GM13976 (cell line): Measurements from ENCODE around the gene ANKMY1.

Experiments
- DNase-seq: peaks from one replicate; pipeline ENCODE4 v3.0.0; 2012; ENCODE audit warnings: low spot score
- in situ Hi-C: fragments of 300-500 bp; cut with MboI; formaldehyde crosslinking; loops from one replicate; pipeline ENCODE4 v1.12.0; 2022; ENCODE audit warnings: low sequenced_read_pairs, mixed read lengths, inconsistent platforms; ENCODE audit not compliant: unreplicated experiment
- TF ChIP-seq, protein P1 (sequence below): IDR thresholded peaks from 2 replicates; pipeline ENCODE4 v1.5.1; 2012; ENCODE audit warnings: borderline replicate concordance, mild to moderate bottlenecking; ENCODE audit not compliant: insufficient read depth; ENCODE audit errors: extremely low read depth, missing control alignments, control extremely low read depth

ANKMY1 gene

DNA sequence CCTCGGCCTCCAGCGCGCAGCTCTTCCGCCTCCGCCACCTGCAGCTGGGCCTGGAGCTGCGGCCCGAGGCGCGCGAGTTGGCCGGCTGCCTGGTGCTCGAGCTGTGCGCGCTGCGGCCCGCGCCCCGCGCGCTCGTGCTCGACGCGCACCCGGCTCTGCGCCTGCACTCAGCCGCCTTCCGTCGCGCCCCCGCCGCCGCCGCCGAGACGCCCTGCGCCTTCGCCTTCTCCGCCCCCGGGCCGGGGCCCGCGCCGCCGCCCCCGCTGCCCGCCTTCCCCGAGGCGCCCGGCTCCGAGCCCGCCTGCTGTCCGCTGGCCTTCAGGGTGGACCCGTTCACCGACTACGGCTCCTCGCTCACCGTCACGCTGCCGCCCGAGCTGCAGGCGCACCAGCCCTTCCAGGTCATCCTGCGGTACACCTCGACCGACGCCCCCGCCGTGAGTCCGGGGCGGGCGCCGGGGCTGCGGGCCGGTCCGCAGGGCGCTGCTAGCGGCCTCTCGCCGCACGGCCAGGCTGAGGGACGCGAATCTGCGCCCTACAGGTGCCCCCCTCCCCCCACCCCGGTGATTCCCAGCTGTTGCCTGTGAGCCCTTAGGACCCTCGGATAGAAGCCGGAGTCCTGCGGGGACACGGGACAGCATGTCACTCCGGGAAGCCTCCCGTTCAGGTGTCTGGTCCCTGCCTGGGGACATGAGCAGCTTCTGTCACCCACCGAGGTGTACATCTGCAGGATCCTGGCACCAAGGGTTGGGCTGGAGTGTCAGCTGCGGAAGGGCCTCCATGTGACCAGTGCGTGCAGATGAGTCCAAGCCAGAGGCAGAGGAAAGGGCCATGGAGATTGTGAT, 11.1 kb upstream of the ANKMY1 start:
- TF ChIP-seq, protein P1, sequence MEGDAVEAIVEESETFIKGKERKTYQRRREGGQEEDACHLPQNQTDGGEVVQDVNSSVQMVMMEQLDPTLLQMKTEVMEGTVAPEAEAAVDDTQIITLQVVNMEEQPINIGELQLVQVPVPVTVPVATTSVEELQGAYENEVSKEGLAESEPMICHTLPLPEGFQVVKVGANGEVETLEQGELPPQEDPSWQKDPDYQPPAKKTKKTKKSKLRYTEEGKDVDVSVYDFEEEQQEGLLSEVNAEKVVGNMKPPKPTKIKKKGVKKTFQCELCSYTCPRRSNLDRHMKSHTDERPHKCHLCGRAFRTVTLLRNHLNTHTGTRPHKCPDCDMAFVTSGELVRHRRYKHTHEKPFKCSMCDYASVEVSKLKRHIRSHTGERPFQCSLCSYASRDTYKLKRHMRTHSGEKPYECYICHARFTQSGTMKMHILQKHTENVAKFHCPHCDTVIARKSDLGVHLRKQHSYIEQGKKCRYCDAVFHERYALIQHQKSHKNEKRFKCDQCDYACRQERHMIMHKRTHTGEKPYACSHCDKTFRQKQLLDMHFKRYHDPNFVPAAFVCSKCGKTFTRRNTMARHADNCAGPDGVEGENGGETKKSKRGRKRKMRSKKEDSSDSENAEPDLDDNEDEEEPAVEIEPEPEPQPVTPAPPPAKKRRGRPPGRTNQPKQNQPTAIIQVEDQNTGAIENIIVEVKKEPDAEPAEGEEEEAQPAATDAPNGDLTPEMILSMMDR, result no peak
- DNase-seq, result peak; percentile 72
- in situ Hi-C loops, result no loop called here

DNA sequence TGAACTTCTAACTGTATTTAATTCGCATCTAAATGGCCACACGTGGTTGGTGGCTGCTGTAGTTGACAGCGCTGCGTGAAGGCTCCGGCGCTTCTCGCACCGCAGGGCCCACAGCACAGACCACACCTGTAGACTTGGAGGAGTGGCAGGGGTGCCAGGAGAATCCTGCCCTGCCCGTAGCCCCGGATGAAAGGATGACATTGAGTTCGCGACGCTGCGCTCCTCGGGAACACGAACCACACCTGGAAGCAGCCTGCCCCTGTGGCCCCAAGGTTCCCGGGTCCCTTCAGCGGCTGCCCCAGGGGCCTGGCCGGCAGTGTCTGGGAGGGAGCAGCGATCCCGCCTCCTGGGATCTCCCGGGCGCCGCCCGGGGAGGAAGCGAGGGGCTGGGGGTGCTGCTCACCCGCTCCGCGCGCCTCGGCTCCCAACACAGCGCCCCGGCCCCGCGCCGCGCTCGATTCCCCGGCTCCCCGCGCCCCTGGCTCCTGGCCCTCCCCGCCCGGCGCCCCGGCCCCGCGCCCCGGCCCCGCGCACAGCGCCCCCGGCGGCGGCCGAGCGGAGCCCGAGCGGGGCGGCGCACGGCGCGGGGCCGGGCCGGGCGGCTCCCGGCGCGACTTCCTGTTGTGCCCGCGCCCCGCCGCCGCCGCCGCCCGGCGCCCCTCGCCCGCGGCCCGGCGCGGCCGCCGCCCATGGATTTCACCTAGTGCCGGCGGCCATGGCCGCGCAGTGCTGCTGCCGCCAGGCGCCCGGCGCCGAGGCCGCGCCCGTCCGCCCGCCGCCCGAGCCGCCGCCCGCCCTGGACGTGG, 10.3 kb upstream of the ANKMY1 start, which contains the start of gene RNPEPL1:
TSS of gene RNPEPL1 (plus strand) at position 613 of the 806 bp plus-strand sequence. CDS start at position 716, 103 bp downstream.
- in situ Hi-C loops, result no loop called here
- peak; percentile 77 for DNase-seq

DNA sequence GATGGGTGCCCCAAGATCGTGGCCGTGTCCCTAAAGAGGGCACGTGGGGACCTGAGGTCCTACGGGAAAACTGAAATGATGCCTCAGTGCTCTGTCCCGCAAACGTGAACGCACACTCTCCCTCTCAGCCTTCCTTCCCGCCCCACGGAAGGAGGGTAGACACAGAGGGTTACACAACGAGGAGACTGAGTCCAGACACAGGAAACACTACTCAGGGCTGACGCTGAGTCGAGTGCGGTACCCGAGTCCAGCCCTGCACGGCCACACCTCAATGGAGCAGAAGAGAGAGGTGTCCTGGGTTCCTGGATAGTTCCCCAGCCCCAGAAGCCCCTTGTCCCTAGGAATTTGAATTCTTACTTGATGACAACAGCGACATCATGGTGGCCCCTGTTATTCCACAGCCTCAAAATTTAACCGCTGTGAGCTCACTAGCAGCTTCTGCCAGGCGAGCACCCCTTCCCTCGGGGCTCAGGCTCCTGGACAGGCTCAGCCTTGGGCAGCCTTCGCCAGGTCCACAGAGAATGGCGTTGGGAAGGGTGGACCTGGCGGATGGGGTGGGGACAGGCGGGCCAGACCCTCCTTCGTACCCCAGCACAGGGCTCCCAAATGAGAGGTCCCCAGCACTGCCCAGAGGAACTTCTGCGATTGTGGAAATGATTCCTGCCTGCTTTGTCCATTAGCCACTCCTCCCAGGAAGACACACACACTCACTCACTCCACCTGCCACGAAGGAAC, 9.5 kb upstream of the ANKMY1 start:
- in situ Hi-C loops, result no loop called here
- TF ChIP-seq, protein P1, result no peak
- no peak for DNase-seq

More for the DNA sequence above, 10.3 kb upstream of the ANKMY1 start, which contains the start of gene RNPEPL1:
- TF ChIP-seq, protein P1, result no peak

DNA sequence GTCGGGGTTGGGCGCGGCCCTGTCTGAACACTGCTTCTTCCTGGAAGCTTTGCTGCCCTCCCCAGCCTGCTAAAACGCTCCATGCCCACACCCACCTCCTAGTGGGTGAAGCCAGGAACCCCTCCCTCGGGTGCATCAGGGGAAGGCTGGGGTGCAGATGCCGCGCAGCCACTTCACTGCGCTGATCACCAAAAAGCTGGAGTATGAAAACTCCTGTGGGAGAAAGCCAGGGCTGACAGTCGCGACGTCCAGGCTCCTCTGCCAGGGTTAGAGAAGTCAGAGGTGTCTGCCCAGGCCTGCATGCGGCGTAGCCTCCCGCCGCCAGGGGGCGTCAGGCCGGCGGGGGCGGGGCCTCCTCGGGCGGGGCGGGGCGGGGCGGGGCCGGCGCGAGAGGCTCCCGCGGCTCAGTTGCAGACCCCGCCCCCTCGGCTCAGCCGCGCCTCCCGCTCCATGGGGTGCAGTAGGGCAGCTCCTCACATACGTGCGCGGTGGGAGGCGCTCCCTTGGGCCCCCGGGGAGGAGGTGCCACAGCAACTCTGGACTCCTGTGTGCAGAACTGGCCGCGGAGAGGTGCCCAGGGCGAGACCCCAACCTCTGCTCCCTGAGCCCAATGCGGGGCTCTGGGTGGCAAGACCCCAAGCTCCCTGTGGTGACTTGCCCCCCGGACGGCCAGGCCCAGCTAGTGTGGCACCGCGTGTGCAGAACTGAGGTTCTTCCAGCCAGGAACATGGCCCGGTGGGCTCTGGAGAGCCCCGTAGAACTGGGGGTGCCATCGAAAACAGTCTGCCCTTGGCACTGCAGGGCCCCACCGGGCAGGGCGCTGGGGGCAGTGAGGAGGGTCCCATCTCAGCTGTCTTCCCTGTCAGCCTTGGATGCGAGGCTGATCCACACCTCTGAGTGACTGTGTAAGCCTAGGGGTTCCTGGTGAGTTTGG, 8.7 kb upstream of the ANKMY1 start:
- TF ChIP-seq, protein P1, result peak; percentile 71
- in situ Hi-C loops, result no loop called here
- peak; percentile 92 for DNase-seq

DNA sequence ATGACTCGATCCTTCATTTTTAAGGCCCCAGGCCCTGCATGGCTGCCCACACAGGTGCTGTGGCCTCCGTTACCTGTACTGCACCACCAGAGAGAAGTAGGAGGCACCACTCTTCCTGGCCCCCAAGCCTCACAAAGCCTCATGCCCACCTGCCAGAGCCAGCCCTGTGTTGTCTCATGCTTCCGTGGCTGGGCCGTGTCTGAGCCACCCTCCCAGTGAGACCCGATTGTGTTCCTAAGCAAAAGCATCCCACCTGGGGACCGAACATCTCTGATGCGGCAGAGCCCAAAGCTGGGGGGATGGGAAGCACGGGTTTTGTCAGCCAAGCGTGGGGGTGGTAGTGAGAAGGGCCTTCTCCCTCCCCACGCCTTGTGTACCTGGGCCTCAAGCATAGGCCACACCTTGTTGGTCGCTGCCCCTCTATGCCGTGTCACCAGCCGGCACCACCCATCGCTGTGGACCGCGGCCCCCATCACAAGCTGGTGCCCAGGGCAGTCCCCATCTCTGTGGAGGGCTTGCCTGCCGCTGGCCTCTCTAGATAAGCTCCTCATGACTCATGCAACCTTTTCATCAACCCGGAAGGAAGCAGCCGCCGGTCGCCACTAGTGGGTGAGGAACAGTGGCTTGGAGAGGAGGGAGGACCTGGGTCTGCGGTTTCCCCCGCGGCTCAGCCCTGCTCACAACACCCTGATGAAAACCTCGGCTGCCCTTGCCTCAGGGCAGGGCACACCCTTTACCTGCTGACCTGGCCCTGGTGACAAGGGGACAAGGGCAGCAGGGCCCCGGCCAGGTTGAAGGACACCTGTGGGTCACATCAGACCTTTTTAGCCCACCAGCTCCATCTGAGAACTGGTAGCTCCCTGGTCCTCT, 7.8 kb upstream of the ANKMY1 start:
- in situ Hi-C loops, result no loop called here
- TF ChIP-seq, protein P1, result no peak

More for the DNA sequence above, 7.8 kb upstream of the ANKMY1 start:
- DNase-seq, result peak; percentile 77
